Measurements from ENCODE around the gene PTTG1. TPM values are rescaled to one million over a fixed set of nuclear protein-coding genes. Genes with fewer than 3 reads are reported as not detected.
A peak's percentile ranks its signal among the peaks of the same experiment; 100 is the strongest.

Gene PTTG1
- total RNA-seq (2014; rRNA removed; shearing (Covaris generic)), result 229 and 394 TPM in 2 replicates
- polyA plus RNA-seq (2016; fragmentation: Nextera tagmentation; extraction: Ambion mirVana), result 579 and 620 TPM in 2 replicates
- long read RNA-seq, transcript PTTG1-201 (6 exons, 753 nt), result major isoform, 107 of 143 reads
- long read RNA-seq, transcript PTTG1-202 (5 exons, 1,070 nt), result minor isoform, 28 of 143 reads
- long read RNA-seq, partial matches to known transcripts, result 3 of 143 reads
- long read RNA-seq, other reads (novel, unspliced or antisense), result 5 of 143 reads

DNA sequence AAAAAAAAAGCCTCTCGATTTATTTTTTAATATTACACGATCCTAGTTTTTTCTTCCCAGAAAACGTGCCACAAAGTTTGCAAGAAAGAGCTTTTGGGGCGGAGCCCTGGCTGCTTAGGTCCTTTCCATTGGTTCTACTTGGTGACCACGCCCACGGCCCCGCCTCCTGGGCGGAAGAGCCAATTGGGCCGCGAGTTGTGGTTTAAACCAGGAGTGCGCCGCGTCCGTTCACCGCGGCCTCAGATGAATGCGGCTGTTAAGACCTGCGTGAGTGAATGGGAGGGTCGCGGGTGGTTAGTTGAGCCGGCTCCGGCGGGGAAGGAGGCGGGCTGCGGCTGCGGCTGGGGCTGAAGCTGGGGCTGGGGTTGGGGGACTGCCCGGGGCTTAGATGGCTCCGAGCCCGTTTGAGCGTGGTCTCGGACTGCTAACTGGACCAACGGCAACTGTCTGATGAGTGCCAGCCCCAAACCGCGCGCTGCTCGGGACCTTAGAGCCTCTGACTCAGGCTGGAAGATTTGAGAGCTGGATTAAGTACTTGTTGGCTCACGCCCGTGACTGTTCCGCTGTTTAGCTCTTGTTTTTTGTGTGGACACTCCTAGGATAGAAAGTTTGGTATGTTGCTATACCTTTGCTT, at the start of gene PTTG1:
Gene PTTG1 (plus strand): TSS at position 231 of the 634 bp plus-strand sequence. CDS start 458 bp downstream, outside the sequence.
- Histone ChIP-seq H3K27ac (ENCODE audit: low read depth) (no peak within 1 kb of the TSS), H3K9me2 (ENCODE audit: insufficient read depth) (no peaks in the 10 kb centered on the region), H3K79me2 (replicated peaks; ENCODE audit: insufficient read depth) (peaks cover 50% of the 10 kb centered on the region), H3K27me3 (ENCODE audit: insufficient read depth) (no peaks in the 10 kb centered on the region), H3K4me2 (peak within 1 kb of the TSS; percentile 89), H4K20me1 (replicated peaks; ENCODE audit: insufficient read depth) (no peaks in the 10 kb centered on the region), H3K4me3 (peak within 1 kb of the TSS; percentile 86), H3F3A (replicated peaks; ENCODE audit: low read depth) (no peaks in the 10 kb centered on the region), H3K36me3 (ENCODE audit: insufficient read depth) (peaks cover 30% of the 10 kb centered on the region), H2AFZ (no peak within 1 kb of the TSS), H3K4me1 (ENCODE audit: insufficient read depth) (peaks cover 21% of the 10 kb centered on the region; the same call in 1 of the 2 replicates)
- DNase-seq (ENCODE audit: low spot score), result peak; percentile 99
- peaks cover 4% of the 10 kb centered on the region for H3K27me3 Mint-ChIP-seq (ENCODE audit: insufficient read depth, low read depth, poor library complexity)
- no peaks in the 10 kb centered on the region for H3K9me3 Mint-ChIP-seq
- peak within 1 kb of the TSS; percentile 87 for H3K4me3 Mint-ChIP-seq
- TF ChIP-seq CREB1 (CRISPR knock-in tag; IDR thresholded peaks at IDR 0.05; ENCODE audit: low read depth) (0 out of 2 replicates have a peak, but pooled peaks have one; percentile 12), NANOG (IDR thresholded peaks at IDR 0.05; ENCODE audit: borderline replicate concordance) (no peak), POLR2AphosphoS5 (IDR thresholded peaks at IDR 0.05; ENCODE audit: low read depth) (peak; percentile 97)
- H3K27ac Mint-ChIP-seq, result peak within 1 kb of the TSS; percentile 90
- H3K36me3 Mint-ChIP-seq (ENCODE audit: low read depth), result peaks cover 39% of the 10 kb centered on the region
- peak; percentile 90 for ATAC-seq
- H3K4me1 Mint-ChIP-seq, result peaks cover 39% of the 10 kb centered on the region

DNA sequence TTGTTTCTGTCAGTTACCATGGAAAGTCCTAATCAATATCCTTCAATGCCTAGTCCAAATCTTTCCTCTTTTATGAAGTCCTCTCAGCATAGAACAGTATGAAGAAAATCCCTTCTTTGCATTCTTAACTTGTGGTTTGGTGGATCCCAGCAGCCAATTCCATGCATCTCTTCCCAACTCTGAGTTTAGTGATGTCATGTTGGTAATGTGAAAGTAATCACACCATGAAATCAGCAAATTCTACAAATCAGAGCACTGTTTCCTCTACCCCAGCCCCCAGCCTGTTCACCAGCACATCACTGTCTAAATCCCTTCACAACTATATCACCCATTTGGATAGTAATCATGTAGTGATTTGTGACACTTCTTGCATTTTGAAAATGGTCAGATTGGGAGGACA, 46.5 kb upstream of the PTTG1 start:
- no peaks in the 10 kb centered on the region for H3F3A ChIP-seq (replicated peaks; ENCODE audit: low read depth)
- H3K27me3 ChIP-seq (ENCODE audit: insufficient read depth), result peaks cover 14% of the 10 kb centered on the region
- H3K36me3 ChIP-seq (ENCODE audit: insufficient read depth), result no peaks in the 10 kb centered on the region
- no peaks in the 10 kb centered on the region for H3K79me2 ChIP-seq (replicated peaks; ENCODE audit: insufficient read depth)
- peaks cover 16% of the 10 kb centered on the region for H3K4me1 Mint-ChIP-seq
- no peak overlapping the region for H3K27ac Mint-ChIP-seq
- H3K4me2 ChIP-seq, result no peak overlapping the region
- peaks cover 8% of the 10 kb centered on the region for H3K27me3 Mint-ChIP-seq (ENCODE audit: insufficient read depth, low read depth, poor library complexity)
- H3K4me3 Mint-ChIP-seq, result no peak overlapping the region
- no peak overlapping the region for H3K27ac ChIP-seq (ENCODE audit: low read depth)
- DNase-seq (ENCODE audit: low spot score), result no peak
- no peaks in the 10 kb centered on the region for H3K9me3 Mint-ChIP-seq
- no peaks in the 10 kb centered on the region for H3K36me3 Mint-ChIP-seq (ENCODE audit: low read depth)
- no peak for ATAC-seq
- peaks cover 3% of the 10 kb centered on the region; the same call in 1 of the 2 replicates for H3K4me1 ChIP-seq (ENCODE audit: insufficient read depth)
- H2AFZ ChIP-seq, result no peak overlapping the region
- H3K9me2 ChIP-seq (ENCODE audit: insufficient read depth), result no peaks in the 10 kb centered on the region
- no peak overlapping the region for H3K4me3 ChIP-seq
- no peaks in the 10 kb centered on the region for H4K20me1 ChIP-seq (replicated peaks; ENCODE audit: insufficient read depth)
- TF ChIP-seq POLR2AphosphoS5 (IDR thresholded peaks at IDR 0.05; ENCODE audit: low read depth) (no peak), EZH2 (IDR thresholded peaks at IDR 0.05; ENCODE audit: low read depth, unreplicated experiment) (no peak), JUNB (IDR thresholded peaks at IDR 0.05; ENCODE audit: unreplicated experiment) (no peak), NANOG (IDR thresholded peaks at IDR 0.05; ENCODE audit: borderline replicate concordance) (no peak), STAT1 (IDR thresholded peaks at IDR 0.05; ENCODE audit: unreplicated experiment) (no peak), EZH2phosphoT487 (IDR thresholded peaks at IDR 0.05; ENCODE audit: unreplicated experiment) (no peak), ETS1 (IDR thresholded peaks at IDR 0.05) (no peak)
- TF ChIP-seq, protein P1, sequence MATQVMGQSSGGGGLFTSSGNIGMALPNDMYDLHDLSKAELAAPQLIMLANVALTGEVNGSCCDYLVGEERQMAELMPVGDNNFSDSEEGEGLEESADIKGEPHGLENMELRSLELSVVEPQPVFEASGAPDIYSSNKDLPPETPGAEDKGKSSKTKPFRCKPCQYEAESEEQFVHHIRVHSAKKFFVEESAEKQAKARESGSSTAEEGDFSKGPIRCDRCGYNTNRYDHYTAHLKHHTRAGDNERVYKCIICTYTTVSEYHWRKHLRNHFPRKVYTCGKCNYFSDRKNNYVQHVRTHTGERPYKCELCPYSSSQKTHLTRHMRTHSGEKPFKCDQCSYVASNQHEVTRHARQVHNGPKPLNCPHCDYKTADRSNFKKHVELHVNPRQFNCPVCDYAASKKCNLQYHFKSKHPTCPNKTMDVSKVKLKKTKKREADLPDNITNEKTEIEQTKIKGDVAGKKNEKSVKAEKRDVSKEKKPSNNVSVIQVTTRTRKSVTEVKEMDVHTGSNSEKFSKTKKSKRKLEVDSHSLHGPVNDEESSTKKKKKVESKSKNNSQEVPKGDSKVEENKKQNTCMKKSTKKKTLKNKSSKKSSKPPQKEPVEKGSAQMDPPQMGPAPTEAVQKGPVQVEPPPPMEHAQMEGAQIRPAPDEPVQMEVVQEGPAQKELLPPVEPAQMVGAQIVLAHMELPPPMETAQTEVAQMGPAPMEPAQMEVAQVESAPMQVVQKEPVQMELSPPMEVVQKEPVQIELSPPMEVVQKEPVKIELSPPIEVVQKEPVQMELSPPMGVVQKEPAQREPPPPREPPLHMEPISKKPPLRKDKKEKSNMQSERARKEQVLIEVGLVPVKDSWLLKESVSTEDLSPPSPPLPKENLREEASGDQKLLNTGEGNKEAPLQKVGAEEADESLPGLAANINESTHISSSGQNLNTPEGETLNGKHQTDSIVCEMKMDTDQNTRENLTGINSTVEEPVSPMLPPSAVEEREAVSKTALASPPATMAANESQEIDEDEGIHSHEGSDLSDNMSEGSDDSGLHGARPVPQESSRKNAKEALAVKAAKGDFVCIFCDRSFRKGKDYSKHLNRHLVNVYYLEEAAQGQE (IDR thresholded peaks at IDR 0.05; ENCODE audit: unreplicated experiment), result no peak
